ENCODE measurements around the gene PSMB4. TPM values are rescaled to one million over a fixed set of nuclear protein-coding genes. Genes with fewer than 3 reads are reported as not detected.
"Not testable (repeated sequence)": the region's sequence is repeated elsewhere in the genome, so short reads cannot be mapped to it uniquely, and the experiment has no call there.

Gene PSMB4
- total RNA-seq, 2 experiments from 2014 or later = 448 to 472 TPM

- ChIA-PET CTCF (no interaction called here), POLR2A (no interaction called here)
Measured at GRCh38 chr1:151377150-151377884, 22.1 kb upstream of the PSMB4 start.

- ChIA-PET POLR2A (interaction anchor here (0.5 kb wide), 1 partner anchor 544 kb away, joined by 3 read pairs; no protein-coding TSS in a partner anchor), CTCF (no interaction called here)
Measured at GRCh38 chr1:151384584-151384983, 14.8 kb upstream of the PSMB4 start.

DNA sequence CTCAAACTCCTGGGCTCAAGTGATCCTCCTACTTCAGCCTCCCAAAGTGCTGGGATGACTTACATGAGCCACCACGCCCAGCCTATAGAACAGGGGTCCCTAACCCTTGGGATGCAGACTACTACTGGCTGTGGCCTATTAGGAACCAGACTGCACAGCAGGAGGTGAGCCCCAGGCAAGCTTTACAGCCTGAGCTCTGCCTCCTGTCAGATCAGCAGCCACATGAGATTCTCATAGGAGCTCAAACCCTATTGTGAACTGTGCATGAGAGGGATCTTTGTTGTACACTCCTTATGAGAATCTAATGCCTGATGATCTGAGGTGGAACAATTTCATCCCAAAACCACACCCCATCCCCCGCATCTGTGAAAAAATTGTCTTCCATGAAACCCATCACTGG lies 13.4 kb upstream of the PSMB4 start:
- POLR2A ChIA-PET = no interaction called here
- CTCF ChIA-PET = no interaction called here

GRCh38 chr1:151390221-151391078 lies 8.9 kb upstream of the PSMB4 start:
- POLR2A ChIA-PET = not testable (repeated sequence)
- CTCF ChIA-PET = interaction anchor here (0.6 kb wide), 1 partner anchor 1083 kb away, joined by 3 read pairs; no protein-coding TSS in a partner anchor

DNA sequence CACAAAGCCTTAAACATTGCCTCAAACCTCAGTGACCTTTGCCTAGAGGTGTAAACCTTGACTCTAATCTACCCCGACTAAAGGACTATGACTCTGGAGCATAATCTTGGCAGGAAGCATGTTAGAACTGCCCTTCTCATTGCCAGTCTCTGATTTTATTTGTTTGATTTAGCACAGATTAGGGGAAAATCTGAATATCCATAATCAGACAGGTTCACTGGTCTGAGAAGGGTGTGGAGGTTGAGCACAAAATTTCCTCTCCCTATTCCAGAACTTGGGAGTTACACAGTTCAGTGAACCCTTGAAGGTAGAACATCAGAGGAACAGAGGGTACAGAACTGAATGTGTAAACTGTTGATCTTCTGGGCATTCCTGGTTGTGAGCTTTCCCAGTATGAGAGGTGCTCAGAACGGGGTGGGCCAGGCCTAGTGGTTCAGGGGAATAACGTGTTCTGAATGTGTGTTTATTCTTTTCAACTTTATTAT lies 8.3 kb upstream of the PSMB4 start:
- ChIA-PET POLR2A (no interaction called here), CTCF (no interaction called here)

DNA sequence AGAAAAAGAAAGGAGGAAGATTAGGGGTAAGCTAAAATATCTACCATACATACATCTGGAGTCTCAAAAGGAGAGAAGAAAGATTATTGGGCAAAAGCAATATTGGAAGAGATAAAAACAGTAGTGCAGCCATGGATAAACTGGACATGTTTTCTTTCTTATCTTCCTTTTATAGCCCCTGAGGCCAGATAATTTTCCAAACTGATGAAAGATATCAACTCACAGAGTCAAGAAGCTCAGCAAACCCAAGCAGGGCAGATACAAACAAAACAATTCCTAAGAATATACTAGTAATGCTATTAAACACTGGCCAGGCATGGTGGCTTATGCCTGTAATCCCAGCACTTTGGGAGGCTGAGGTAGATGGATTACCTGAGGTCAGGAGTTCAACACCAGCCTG lies 5.8 kb upstream of the PSMB4 start:
- ChIA-PET POLR2A (interaction anchor here (0.7 kb wide), 1 partner anchor 176 kb away, joined by 6 read pairs; no protein-coding TSS in a partner anchor), CTCF (interaction anchor here (0.6 kb wide), 1 partner anchor 83 kb away, joined by 4 read pairs; no protein-coding TSS in a partner anchor)

DNA sequence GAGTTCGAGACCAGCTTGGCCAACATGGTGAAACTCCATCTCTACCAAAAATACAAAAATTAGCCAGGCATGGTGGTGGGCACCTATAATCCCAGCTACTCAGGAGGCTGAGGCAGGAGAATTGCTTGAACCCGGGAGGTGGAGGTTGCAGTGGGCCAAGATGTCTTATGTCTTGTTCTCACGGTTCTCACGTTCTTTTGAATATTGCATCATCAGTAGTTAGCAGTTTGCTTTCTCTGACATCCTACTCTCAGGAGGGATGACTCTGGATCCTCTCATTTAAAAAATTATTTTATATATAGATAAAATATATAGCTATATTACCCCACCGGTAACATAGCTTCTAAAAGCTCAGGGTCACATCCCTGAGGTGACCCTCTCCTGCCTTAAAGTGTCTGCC lies 3.1 kb upstream of the PSMB4 start:
- POLR2A ChIA-PET, CTCF ChIA-PET: not testable (repeated sequence)

GRCh38 chr1:151401125-151401788 lies 1.9 kb downstream of the PSMB4 start:
- CTCF ChIA-PET = interaction anchor here (0.9 kb wide), 1 partner anchor 104 kb away, joined by 4 read pairs; no protein-coding TSS in a partner anchor
- POLR2A ChIA-PET = no interaction called here

GRCh38 chr1:151401860-151402259 lies 2.5 kb downstream of the PSMB4 start:
- POLR2A ChIA-PET = no interaction called here
- CTCF ChIA-PET = no interaction called here

GRCh38 chr1:151402764-151403163 lies 3.4 kb downstream of the PSMB4 start:
- ChIA-PET CTCF (no interaction called here), POLR2A (interaction anchor here (0.6 kb wide), 1 partner anchor 247 kb away, joined by 5 read pairs; no protein-coding TSS in a partner anchor)

GRCh38 chr1:151403612-151404011 lies 4.2 kb downstream of the PSMB4 start:
- ChIA-PET POLR2A (no interaction called here), CTCF (no interaction called here)

- ChIA-PET CTCF (interaction anchor here (0.6 to 0.7 kb wide), 2 partner anchors 291 to 651 kb away, joined by 3 to 4 read pairs; no protein-coding TSS in a partner anchor), POLR2A (interaction anchor here (0.6 kb wide), 1 partner anchor 37 kb away, joined by 6 read pairs; no protein-coding TSS in a partner anchor)
Measured at GRCh38 chr1:151405187-151405951, 6.0 kb downstream of the PSMB4 start.

GRCh38 chr1:151406176-151406575 lies 6.8 kb downstream of the PSMB4 start:
- ChIA-PET CTCF (no interaction called here), POLR2A (no interaction called here)

DNA sequence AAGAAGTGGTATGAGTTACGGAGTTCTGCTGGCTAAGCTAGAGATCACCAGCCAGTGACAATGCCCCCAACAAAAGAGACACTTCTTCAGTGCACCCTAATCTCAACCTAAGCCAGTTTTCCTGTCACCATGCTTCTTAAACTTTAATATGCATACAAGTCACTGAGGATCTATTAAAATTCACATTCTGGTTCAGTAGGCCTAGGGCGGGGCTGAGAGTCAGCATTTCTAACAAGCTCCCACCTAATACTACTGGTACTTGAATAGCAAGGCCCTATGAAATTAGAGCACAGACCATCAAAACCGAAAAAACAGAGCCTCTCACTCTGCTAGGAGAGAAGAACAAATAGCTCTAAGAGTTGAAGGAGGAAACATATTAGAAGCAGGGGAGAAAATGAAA lies 7.9 kb downstream of the PSMB4 start:
- POLR2A ChIA-PET = no interaction called here
- CTCF ChIA-PET = interaction anchor here (1.3 kb wide), 1 partner anchor 313 kb away, joined by 3 read pairs; no protein-coding TSS in a partner anchor

DNA sequence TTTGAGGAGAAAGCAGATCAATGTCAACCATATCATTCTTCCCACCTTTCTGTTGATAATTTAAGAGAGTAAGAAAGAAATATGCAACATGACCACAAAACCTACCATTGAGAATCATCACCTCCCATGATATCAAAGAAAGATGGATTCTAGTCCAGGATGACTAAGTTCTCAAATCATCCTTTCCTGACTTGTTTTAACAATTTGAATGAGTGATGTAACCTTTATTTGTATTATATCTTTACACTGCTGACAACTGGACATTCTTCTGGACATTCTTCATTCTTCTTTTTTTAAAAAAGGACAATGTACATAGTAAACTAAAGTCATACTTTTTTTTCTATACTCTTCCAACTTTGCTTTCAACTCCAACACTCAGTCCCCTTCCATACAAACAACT lies 9.5 kb downstream of the PSMB4 start:
- CTCF ChIA-PET = interaction anchor here (0.7 kb wide), 1 partner anchor 542 kb away, joined by 3 read pairs; no protein-coding TSS in a partner anchor
- POLR2A ChIA-PET = no interaction called here

GRCh38 chr1:151411884-151412283 lies 12.5 kb downstream of the PSMB4 start:
- CTCF ChIA-PET = no interaction called here
- POLR2A ChIA-PET = no interaction called here

GRCh38 chr1:151416231-151416630 lies 16.9 kb downstream of the PSMB4 start:
- POLR2A ChIA-PET = no interaction called here
- CTCF ChIA-PET = interaction anchor here (0.7 to 0.8 kb wide), 2 partner anchors 59 to 457 kb away, joined by 3 to 4 read pairs; no protein-coding TSS in a partner anchor

DNA sequence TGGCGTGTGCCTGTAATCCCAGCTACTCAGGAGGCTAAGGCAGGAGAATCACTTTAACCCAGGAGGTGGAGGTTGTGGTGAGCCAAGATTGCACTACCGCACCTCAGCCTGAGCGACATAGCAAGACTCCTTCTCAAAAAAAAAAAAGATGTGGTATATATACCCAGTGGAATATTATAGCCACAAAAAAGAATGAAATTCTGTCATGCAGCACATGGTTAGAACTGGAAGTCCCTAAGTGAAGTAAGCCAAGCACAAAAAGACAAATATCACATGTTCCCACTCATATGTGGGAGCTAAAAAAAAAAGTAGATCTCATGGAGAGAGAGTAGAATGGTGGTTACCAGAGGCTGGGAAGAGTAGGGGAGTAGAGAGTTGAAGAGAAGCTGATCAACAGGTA lies 18.7 kb downstream of the PSMB4 start:
- CTCF ChIA-PET = interaction anchor here (0.7 to 0.9 kb wide), 2 partner anchors 43 to 77 kb away, joined by 3 to 4 read pairs; no protein-coding TSS in a partner anchor

DNA sequence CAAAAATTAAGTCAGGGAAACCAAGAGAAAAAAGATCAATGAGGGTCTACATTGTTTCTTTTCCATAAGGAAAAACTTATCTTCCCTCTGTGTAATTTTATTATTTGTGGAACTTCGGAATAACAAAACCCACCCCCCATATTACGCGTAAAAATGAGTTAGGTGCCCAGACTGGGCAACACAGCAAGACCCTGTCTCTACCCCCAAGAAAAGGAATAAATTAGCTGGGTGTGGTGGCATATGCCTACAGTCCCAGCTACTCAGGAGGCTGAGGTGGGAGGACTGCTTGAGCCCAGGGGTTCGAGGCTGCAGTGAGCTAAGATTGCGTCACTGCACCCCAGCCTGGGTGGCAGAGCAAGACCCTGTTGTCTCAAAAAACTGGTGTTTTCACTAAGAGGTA lies 20.4 kb downstream of the PSMB4 start:
- CTCF ChIA-PET = no interaction called here
- POLR2A ChIA-PET = no interaction called here

More for the DNA sequence above, 18.7 kb downstream of the PSMB4 start:
- POLR2A ChIA-PET = no interaction called here
